Measurements from ENCODE around the gene SMAGP.
"Not testable (repeated sequence)": the region's sequence is repeated elsewhere in the genome, so short reads cannot be mapped to it uniquely, and the experiment has no call there.

DNA sequence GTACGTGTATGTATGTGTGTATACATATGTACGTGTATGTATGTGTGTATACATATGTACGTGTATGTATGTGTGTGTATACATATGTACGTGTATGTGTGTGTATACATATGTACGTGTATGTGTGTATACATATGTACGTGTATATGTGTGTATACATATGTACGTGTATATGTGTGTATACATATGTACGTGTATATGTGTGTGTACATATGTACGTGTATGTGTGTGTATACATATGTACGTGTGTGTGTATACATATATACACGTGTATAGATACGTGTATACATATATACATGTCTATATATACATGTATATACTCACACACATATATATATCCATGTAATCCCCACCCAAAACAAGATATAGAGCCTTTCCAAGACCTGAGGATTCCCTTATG lies 50.4 kb downstream of the SMAGP start:
- TF ChIP-seq, protein P1, sequence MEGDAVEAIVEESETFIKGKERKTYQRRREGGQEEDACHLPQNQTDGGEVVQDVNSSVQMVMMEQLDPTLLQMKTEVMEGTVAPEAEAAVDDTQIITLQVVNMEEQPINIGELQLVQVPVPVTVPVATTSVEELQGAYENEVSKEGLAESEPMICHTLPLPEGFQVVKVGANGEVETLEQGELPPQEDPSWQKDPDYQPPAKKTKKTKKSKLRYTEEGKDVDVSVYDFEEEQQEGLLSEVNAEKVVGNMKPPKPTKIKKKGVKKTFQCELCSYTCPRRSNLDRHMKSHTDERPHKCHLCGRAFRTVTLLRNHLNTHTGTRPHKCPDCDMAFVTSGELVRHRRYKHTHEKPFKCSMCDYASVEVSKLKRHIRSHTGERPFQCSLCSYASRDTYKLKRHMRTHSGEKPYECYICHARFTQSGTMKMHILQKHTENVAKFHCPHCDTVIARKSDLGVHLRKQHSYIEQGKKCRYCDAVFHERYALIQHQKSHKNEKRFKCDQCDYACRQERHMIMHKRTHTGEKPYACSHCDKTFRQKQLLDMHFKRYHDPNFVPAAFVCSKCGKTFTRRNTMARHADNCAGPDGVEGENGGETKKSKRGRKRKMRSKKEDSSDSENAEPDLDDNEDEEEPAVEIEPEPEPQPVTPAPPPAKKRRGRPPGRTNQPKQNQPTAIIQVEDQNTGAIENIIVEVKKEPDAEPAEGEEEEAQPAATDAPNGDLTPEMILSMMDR (IDR thresholded peaks at IDR 0.05; ENCODE audit: insufficient read depth, low read length, poor library complexity, severe bottlenecking) = not testable (repeated sequence)
- not testable (repeated sequence) for TF ChIP-seq EZH2phosphoT487 (conservative IDR thresholded peaks at IDR 0.05; ENCODE audit: low read length)
